ENCODE measurements around the gene RMND1.
"Not testable (repeated sequence)": the region's sequence is repeated elsewhere in the genome, so short reads cannot be mapped to it uniquely, and the experiment has no call there.

- not testable (repeated sequence) for TF ChIP-seq IFI16 (CRISPR knock-in tag; IDR thresholded peaks at IDR 0.05); SMARCC2 (IDR thresholded peaks at IDR 0.05; ENCODE audit: low read depth); CBFB (CRISPR knock-in tag; IDR thresholded peaks at IDR 0.05); POLR2A (conservative IDR thresholded peaks at IDR 0.05); ZNF23 (CRISPR knock-in tag; IDR thresholded peaks at IDR 0.05); CTCF (IDR thresholded peaks at IDR 0.05 in 2 of 3, conservative IDR thresholded peaks at IDR 0.05 in 1 of 3; ENCODE audit: insufficient read depth in 2 of 3, low read depth in 1 of 3, low read length in 3 of 3); TAF1 (IDR thresholded peaks at IDR 0.05; ENCODE audit: control insufficient read depth, extremely low read depth, insufficient read depth, low read length, severe bottlenecking); FOXP4 (CRISPR knock-in tag; IDR thresholded peaks at IDR 0.05; ENCODE audit: borderline replicate concordance); ATF6 (CRISPR knock-in tag; IDR thresholded peaks at IDR 0.05); MEF2A (IDR thresholded peaks at IDR 0.05; ENCODE audit: control insufficient read depth, low read depth, low read length); TRIM24 (IDR thresholded peaks at IDR 0.05); MCM5 (IDR thresholded peaks at IDR 0.05; ENCODE audit: low read depth); COPS2 (conservative IDR thresholded peaks at IDR 0.05)
- TF ChIP-seq NFE2L1 (tag; IDR thresholded peaks at IDR 0.05; ENCODE audit: borderline replicate concordance, low read depth) = peak; percentile 83
These were observed 94.9 kb downstream of the RMND1 start for GRCh38 chr6:151356983-151357382.

Data from K562 (cell line).